Epithelial cell of esophagus (primary cell): ENCODE data around the gene IGSF9.

Source experiments
- DNase-seq: peaks from one replicate; pipeline ENCODE4 v3.0.0; 2010; ENCODE audit warnings: low read depth
- H3K4me3 ChIP-seq: 2 replicates; pipeline ENCODE4 v1.5.1; 2011; ENCODE audit warnings: mild to moderate bottlenecking, low read length, control low read depth
- TF ChIP-seq, protein P1 (sequence below): IDR thresholded peaks from 2 replicates; pipeline ENCODE4 v1.5.1; 2011; ENCODE audit warnings: low read depth, mild to moderate bottlenecking, low read length, control low read depth, inconsistent platforms; ENCODE audit not compliant: insufficient read depth; ENCODE audit errors: missing control alignments

The IGSF9 gene

DNA sequence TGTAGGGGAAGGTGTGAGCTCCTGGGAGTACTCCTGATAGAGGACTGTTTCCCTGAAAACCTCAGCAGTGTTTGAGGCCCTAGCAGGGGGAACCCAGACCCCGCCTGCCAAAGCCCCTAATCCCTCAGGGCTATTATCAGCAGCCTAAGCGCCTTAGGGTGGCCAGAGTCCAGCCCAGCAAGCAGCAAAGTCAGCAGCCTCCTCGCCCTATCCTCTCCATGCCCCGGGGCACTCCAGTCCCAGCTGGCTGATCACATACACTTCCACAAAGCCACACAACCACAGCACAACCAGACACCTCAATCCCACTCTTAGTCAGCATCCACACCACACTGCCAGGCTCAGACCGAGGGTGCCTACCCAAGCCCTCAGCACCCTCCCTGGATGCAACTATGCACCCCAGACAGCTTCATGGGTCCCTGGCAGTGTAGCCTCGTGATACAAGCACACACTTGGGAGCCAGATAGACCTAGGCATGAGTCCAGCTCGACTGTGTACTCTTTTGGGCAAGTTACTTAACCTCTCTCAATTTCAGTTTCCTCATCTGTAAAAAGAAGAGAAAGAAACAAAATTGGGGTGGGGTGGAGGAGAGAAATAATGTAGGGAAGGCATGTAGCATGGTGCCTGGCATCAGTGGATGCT is 7.1 kb downstream of the IGSF9 start:
- TF ChIP-seq, protein P1, sequence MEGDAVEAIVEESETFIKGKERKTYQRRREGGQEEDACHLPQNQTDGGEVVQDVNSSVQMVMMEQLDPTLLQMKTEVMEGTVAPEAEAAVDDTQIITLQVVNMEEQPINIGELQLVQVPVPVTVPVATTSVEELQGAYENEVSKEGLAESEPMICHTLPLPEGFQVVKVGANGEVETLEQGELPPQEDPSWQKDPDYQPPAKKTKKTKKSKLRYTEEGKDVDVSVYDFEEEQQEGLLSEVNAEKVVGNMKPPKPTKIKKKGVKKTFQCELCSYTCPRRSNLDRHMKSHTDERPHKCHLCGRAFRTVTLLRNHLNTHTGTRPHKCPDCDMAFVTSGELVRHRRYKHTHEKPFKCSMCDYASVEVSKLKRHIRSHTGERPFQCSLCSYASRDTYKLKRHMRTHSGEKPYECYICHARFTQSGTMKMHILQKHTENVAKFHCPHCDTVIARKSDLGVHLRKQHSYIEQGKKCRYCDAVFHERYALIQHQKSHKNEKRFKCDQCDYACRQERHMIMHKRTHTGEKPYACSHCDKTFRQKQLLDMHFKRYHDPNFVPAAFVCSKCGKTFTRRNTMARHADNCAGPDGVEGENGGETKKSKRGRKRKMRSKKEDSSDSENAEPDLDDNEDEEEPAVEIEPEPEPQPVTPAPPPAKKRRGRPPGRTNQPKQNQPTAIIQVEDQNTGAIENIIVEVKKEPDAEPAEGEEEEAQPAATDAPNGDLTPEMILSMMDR, result no peak
- DNase-seq, result peak; percentile 33
- no peak overlapping the region for H3K4me3 ChIP-seq

DNA sequence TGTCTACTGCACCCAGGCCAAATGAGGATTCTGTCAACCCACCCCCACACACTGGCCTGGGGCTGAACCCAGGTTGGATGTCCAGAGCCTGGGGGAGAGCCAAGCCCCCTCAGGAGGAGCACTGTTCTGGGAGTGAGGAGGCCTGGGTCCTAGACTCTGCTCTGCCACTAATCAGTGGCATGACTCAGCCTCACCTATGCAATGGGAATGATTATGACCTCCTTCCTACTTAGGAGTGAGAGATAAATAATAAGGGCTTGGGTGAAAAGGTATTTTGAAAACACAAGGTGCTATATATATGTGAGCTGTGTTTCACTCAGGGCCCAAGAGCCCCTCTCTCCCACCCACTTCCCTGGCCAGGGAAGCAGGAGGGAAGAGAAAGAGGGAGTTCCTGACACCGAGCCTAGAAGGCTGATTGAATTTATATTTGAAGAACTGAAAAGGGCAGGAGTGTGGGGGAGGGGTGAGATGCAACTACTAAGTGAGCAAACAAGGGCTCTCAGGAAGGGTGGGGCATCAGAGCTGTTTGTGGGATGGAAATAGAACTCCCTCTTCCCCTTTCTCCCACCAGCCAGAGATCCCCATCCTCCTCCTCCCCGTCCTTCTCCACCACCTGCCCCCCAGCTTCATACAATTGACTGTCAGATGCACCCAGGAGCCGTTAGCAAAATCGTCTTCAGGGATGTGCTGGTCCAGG is 8.2 kb downstream of the IGSF9 start:
- TF ChIP-seq, protein P1, result no peak
- no peak overlapping the region for H3K4me3 ChIP-seq
- peak; percentile 36 for DNase-seq

DNA sequence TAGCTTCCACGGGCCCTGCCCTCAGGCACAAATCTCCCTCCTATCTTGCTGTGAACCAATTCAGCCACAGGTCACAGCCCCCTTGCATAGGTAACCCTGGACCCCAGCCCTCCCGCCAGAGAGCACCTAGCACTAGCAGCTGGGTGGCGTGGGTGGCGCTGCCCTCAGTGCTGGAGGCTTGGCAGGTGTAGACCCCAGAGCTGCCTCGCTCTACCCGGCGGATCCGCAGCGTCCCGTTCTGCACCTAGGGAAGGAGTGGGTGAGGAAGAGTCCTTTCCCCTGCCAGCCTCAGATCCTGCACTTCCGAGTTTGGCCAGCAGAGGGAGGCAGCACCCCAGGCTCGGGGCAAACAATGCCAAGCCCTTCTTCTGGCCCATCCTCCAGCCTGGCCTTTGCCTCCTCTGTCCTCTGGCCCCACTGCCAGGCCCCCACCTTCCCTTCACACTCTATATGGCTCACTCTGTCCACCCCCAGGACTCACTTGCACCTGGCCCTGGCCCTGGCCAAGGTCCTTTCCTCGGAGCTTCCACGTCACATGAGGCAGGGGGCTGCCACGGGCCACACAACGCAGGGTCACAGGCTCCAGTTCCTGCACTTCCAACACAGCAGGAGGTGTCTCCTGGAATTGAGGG is 9.0 kb downstream of the IGSF9 start:
- DNase-seq, result peak; percentile 70
- no peak overlapping the region for H3K4me3 ChIP-seq
- TF ChIP-seq, protein P1, result peak; percentile 94

DNA sequence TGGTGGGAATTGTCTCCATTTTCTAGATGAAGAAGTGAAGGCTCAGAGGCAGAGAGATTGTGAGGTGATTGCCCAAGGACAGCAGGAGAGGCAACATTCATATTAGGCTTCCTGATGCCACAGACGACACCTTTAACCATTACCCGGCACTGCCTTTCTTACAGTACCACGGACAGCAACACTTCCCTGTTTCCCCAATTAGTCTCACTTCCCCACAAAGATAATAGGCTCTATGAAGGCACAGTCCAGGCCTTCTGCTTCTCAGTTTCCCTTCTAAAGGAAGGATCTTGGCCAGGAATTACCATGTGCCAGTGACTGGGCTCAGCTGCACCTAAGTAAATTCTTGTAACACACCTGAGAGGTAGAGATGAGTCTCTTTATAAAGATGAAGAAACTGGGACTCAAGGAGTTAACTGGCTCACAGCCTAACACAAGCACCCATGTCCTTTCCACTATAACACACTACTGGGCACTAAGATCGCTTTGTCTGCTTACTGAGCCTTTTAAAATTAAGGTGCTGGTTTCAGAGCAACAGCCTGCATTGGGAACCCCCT is 9.6 kb downstream of the IGSF9 start:
- no peak overlapping the region for H3K4me3 ChIP-seq
- TF ChIP-seq, protein P1, result no peak
- no peak for DNase-seq

DNA sequence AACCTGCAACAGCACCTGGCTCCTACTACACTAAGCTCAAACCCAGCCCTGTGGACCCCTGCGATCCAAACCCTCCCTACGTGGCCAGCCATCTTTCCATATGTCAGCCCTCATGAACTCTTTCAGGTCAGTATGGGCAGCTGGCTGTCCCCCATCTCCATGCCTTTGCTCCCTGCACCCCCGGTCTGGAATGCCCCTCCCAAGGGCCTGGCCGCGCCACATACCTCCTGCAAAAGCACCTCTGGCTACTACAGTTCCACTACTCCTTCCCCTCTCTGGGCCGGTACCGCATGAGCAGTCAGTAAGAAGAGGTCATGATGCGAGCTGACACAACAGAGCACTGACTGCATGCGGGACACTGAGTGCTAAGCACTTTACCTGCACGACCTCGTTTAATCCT is 10.1 kb downstream of the IGSF9 start:
- no peak for DNase-seq
- TF ChIP-seq, protein P1, result no peak
- H3K4me3 ChIP-seq, result no peak overlapping the region

DNA sequence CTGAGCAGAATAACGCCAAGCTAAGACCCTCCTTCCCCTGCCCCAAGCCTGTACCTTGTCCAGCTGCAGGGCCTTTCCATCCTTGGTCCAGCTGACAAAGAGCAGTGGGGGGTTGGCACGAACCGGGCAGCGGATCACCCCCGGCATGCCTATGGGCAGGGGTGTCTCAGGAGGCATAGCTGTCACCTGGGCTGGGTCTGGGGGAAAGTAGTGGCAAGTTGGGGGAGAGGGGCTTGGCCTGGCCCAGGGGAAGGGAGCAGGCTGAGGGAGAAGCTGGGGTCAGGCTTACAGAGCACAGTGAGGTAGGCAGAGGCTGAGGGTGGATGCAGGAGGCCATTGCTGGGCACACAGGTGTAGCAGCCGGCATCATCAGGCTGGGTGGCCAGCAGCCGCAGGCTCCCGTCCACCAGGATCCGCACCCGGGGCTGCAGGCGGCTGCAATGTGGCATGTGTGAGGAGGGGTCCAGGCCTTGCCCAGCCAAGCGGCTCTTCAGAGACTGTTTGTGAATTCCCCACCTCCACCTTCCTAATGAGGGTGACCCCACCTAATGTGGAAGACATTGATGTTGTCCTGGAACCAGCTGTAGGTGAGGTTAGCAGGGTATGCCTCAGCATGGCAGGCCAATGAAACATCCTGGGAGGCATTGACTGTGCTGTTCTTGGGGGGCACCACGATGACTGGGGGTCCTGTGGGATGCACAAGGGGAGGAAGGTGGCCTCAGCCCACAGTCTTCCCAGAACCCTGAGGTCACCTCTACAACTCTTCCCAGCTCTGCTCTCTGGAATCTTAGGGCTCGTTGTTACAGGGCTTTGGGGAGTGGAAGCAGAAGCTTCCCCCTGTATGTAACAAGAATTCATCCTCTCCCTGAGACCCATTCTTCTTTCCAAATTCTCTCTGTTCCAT is 11.0 kb downstream of the IGSF9 start:
- H3K4me3 ChIP-seq, result no peak overlapping the region
- DNase-seq, result no peak
- TF ChIP-seq, protein P1, result no peak
